ENCODE data around the gene PIGK.

The PIGK gene

GRCh38 chr1:77143529-77144121 is 75.6 kb downstream of the PIGK start:
- ChIA-PET CTCF (no interaction called here), POLR2A (no interaction called here)
- no peak for DNase-seq (ENCODE audit: extremely low spot score)
- TF ChIP-seq SUZ12 (IDR thresholded peaks at IDR 0.05): no peak
- TF ChIP-seq TARDBP (IDR thresholded peaks at IDR 0.05): no peak
- TF ChIP-seq PKNOX1 (IDR thresholded peaks at IDR 0.05): no peak
- TF ChIP-seq ZNF384 (IDR thresholded peaks at IDR 0.05): no peak
- no peak for TF ChIP-seq SP1 (IDR thresholded peaks at IDR 0.05)
- no peak for TF ChIP-seq NFRKB (IDR thresholded peaks at IDR 0.05)
- no peak for TF ChIP-seq ARNT (IDR thresholded peaks at IDR 0.05)
- TF ChIP-seq LEF1 (IDR thresholded peaks at IDR 0.05; ENCODE audit: borderline replicate concordance): no peak
- TF ChIP-seq CTBP1 (IDR thresholded peaks at IDR 0.05; ENCODE audit: borderline replicate concordance): no peak
- TF ChIP-seq FOXA1 (IDR thresholded peaks at IDR 0.05): no peak
- no peak for TF ChIP-seq FOXK2 (IDR thresholded peaks at IDR 0.05)
- no peak for TF ChIP-seq FOXM1 (IDR thresholded peaks at IDR 0.05; ENCODE audit: borderline replicate concordance)
- no peak for TF ChIP-seq ELF4 (IDR thresholded peaks at IDR 0.05)

GRCh38 chr1:77139389-77139788 is 79.8 kb downstream of the PIGK start:
- ChIA-PET POLR2A (no interaction called here), CTCF (no interaction called here)

GRCh38 chr1:77134359-77134758 is 84.9 kb downstream of the PIGK start:
- ChIA-PET CTCF (no interaction called here), POLR2A (no interaction called here)
- no peak for TF ChIP-seq TARDBP (IDR thresholded peaks at IDR 0.05)
- TF ChIP-seq ELF4 (IDR thresholded peaks at IDR 0.05): no peak
- no peak for TF ChIP-seq ZNF384 (IDR thresholded peaks at IDR 0.05)
- TF ChIP-seq FOXK2 (IDR thresholded peaks at IDR 0.05): no peak
- TF ChIP-seq LEF1 (IDR thresholded peaks at IDR 0.05; ENCODE audit: borderline replicate concordance): no peak
- TF ChIP-seq CTBP1 (IDR thresholded peaks at IDR 0.05; ENCODE audit: borderline replicate concordance): no peak
- no peak for TF ChIP-seq FOXA1 (IDR thresholded peaks at IDR 0.05)
- TF ChIP-seq ARNT (IDR thresholded peaks at IDR 0.05): no peak
- TF ChIP-seq FOXM1 (IDR thresholded peaks at IDR 0.05; ENCODE audit: borderline replicate concordance): no peak
- TF ChIP-seq L3MBTL2 (conservative IDR thresholded peaks at IDR 0.05): no peak
- TF ChIP-seq SP1 (IDR thresholded peaks at IDR 0.05): no peak
- TF ChIP-seq PKNOX1 (IDR thresholded peaks at IDR 0.05): no peak
- TF ChIP-seq NFRKB (IDR thresholded peaks at IDR 0.05): no peak
- no peak for TF ChIP-seq SUZ12 (IDR thresholded peaks at IDR 0.05)
- no peak for TF ChIP-seq BHLHE40 (IDR thresholded peaks at IDR 0.05; ENCODE audit: borderline replicate concordance)
- no peak for TF ChIP-seq HDGF (IDR thresholded peaks at IDR 0.05; ENCODE audit: borderline replicate concordance)
- no peak for DNase-seq (ENCODE audit: extremely low spot score)

More at GRCh38 chr1:77139389-77139788, 79.8 kb downstream of the PIGK start:
- TF ChIP-seq HDGF (IDR thresholded peaks at IDR 0.05; ENCODE audit: borderline replicate concordance) (no peak), TARDBP (IDR thresholded peaks at IDR 0.05) (no peak), FOXM1 (IDR thresholded peaks at IDR 0.05; ENCODE audit: borderline replicate concordance) (no peak), NFRKB (IDR thresholded peaks at IDR 0.05) (no peak)
- no peak for DNase-seq (ENCODE audit: extremely low spot score)

GRCh38 chr1:77133731-77134358 is 85.4 kb downstream of the PIGK start:
- CTCF ChIA-PET: no interaction called here
- no peak for DNase-seq (ENCODE audit: extremely low spot score)
- TF ChIP-seq L3MBTL2 (conservative IDR thresholded peaks at IDR 0.05) (no peak), LEF1 (IDR thresholded peaks at IDR 0.05; ENCODE audit: borderline replicate concordance) (no peak), PKNOX1 (IDR thresholded peaks at IDR 0.05) (no peak), SP1 (IDR thresholded peaks at IDR 0.05) (no peak), NFRKB (IDR thresholded peaks at IDR 0.05) (no peak), ELF4 (IDR thresholded peaks at IDR 0.05) (no peak), SUZ12 (IDR thresholded peaks at IDR 0.05) (no peak), BHLHE40 (IDR thresholded peaks at IDR 0.05; ENCODE audit: borderline replicate concordance) (no peak), FOXK2 (IDR thresholded peaks at IDR 0.05) (no peak), FOXM1 (IDR thresholded peaks at IDR 0.05; ENCODE audit: borderline replicate concordance) (no peak), TARDBP (IDR thresholded peaks at IDR 0.05) (no peak), ZNF384 (IDR thresholded peaks at IDR 0.05) (no peak), HDGF (IDR thresholded peaks at IDR 0.05; ENCODE audit: borderline replicate concordance) (no peak), ARNT (IDR thresholded peaks at IDR 0.05) (no peak), FOXA1 (IDR thresholded peaks at IDR 0.05) (no peak), CTBP1 (IDR thresholded peaks at IDR 0.05; ENCODE audit: borderline replicate concordance) (no peak)
- POLR2A ChIA-PET: no interaction called here

GRCh38 chr1:77126307-77126706 is 92.9 kb downstream of the PIGK start:
- ChIA-PET CTCF (interaction anchor here (0.6 kb wide), 1 partner anchor 794 kb away, joined by 3 read pairs; no protein-coding TSS in a partner anchor), POLR2A (no interaction called here)
- TF ChIP-seq CTBP1 (IDR thresholded peaks at IDR 0.05; ENCODE audit: borderline replicate concordance) (no peak), NFRKB (IDR thresholded peaks at IDR 0.05) (no peak), ELF4 (IDR thresholded peaks at IDR 0.05) (no peak), HDGF (IDR thresholded peaks at IDR 0.05; ENCODE audit: borderline replicate concordance) (no peak), BHLHE40 (IDR thresholded peaks at IDR 0.05; ENCODE audit: borderline replicate concordance) (no peak), TARDBP (IDR thresholded peaks at IDR 0.05) (no peak), ZNF384 (IDR thresholded peaks at IDR 0.05) (no peak), PKNOX1 (IDR thresholded peaks at IDR 0.05) (no peak), LEF1 (IDR thresholded peaks at IDR 0.05; ENCODE audit: borderline replicate concordance) (no peak), FOXM1 (IDR thresholded peaks at IDR 0.05; ENCODE audit: borderline replicate concordance) (no peak)
- peak; percentile 53 for DNase-seq (ENCODE audit: extremely low spot score)

Data from HEK293T (cell line).